Measurements from ENCODE around the gene USP17L19.
"Not testable (repeated sequence)": the region's sequence is repeated elsewhere in the genome, so short reads cannot be mapped to it uniquely, and the experiment has no call there.

Gene USP17L19, protein sequence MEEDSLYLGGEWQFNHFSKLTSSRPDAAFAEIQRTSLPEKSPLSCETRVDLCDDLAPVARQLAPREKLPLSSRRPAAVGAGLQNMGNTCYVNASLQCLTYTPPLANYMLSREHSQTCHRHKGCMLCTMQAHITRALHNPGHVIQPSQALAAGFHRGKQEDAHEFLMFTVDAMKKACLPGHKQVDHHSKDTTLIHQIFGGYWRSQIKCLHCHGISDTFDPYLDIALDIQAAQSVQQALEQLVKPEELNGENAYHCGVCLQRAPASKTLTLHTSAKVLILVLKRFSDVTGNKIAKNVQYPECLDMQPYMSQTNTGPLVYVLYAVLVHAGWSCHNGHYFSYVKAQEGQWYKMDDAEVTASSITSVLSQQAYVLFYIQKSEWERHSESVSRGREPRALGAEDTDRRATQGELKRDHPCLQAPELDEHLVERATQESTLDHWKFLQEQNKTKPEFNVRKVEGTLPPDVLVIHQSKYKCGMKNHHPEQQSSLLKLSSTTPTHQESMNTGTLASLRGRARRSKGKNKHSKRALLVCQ

DNA sequence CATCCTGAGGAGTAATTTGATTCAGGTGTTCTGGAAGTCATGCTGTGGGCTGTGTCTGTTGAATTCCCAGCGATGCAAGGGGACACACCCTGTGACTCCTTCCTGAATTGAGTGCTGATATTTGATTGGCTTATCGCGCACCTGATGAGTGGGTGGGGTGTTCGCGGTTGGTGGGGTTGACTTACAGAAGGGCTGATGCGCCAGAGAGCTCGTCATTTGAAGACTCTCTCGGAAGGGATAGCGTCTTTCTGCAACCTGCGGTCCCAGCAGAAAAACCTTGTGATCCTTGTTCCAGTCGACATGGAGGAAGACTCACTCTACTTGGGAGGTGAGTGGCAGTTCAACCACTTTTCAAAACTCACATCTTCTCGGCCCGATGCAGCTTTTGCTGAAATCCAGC lies at the start of gene USP17L19:
Gene USP17L19, plus strand, starts transcription at position 301 of the 400 bp plus-strand sequence. Its CDS starts 0 bp downstream, at position 301.
- DNase-seq (ENCODE audit: low read depth); H3K4me3 ChIP-seq (replicated peaks; ENCODE audit: low read depth, low read length): not testable (repeated sequence)

DNA sequence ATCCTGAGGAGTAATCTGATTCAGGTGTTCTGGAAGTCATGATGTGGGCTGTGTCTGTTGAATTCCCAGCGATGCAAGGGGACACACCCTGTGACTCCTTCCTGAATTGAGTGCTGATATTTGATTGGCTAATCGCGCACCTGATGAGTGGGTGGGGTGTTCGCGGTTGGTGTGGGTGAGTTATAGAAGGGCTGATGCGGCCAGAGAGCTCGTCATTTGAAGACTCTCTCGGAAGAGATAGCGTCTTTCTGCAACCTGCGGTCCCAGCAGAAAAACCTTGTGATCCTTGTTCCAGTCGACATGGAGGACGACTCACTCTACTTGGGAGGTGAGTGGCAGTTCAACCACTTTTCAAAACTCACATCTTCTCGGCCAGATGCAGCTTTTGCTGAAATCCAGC lies 42.8 kb upstream of the USP17L19 start, which contains the start of gene USP17L10:
Gene USP17L10, plus strand, starts transcription at position 301 of the 400 bp plus-strand sequence. Its CDS starts 0 bp downstream, at position 301.
- H3K4me3 ChIP-seq (replicated peaks; ENCODE audit: low read depth, low read length); DNase-seq (ENCODE audit: low read depth): not testable (repeated sequence)

DNA sequence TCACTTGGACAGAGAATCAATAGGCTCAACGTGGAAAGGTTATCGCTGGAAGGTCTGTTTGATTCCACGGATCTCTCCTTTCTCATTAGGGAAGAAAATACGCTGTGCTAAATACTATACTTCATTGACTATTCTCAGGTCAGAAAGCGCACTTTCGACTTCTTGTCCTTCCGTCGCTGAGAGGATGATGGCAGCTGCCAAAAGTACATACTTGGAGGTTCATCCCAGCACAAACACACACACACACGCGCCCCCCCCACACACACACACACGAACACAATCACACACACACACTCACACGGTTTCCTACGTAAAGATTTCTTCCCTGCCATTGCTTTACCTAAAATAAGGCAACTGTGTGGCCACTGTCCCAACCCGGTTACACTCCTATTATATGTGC lies 38.5 kb upstream of the USP17L19 start:
- not testable (repeated sequence) for H3K4me3 ChIP-seq (replicated peaks; ENCODE audit: low read depth, low read length); DNase-seq (ENCODE audit: low read depth)

DNA sequence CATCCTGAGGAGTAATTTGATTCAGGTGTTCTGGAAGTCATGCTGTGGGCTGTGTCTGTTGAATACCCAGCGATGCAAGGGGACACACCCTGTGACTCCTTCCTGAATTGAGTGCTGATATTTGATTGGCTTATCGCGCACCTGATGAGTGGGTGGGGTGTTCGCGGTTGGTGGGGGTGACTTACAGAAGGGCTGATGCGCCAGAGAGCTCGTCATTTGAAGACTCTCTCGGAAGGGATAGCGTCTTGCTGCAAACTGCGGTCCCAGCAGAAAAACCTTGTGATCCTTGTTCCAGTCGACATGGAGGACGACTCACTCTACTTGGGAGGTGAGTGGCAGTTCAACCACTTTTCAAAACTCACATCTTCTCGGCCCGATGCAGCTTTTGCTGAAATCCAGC lies 38.1 kb upstream of the USP17L19 start, which contains the start of gene USP17L11:
Gene USP17L11, plus strand, starts transcription at position 301 of the 400 bp plus-strand sequence. Its CDS starts 0 bp downstream, at position 301.
- DNase-seq (ENCODE audit: low read depth); H3K4me3 ChIP-seq (replicated peaks; ENCODE audit: low read depth, low read length): not testable (repeated sequence)

DNA sequence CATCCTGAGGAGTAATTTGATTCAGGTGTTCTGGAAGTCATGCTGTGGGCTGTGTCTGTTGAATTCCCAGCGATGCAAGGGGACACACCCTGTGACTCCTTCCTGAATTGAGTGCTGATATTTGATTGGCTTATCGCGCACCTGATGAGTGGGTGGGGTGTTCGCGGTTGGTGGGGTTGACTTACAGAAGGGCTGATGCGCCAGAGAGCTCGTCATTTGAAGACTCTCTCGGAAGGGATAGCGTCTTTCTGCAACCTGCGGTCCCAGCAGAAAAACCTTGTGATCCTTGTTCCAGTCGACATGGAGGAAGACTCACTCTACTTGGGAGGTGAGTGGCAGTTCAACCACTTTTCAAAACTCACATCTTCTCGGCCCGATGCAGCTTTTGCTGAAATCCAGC lies 33.3 kb upstream of the USP17L19 start, which contains the start of gene USP17L12:
Gene USP17L12, plus strand, starts transcription at position 301 of the 400 bp plus-strand sequence. Its CDS starts 0 bp downstream, at position 301.
- not testable (repeated sequence) for H3K4me3 ChIP-seq (replicated peaks; ENCODE audit: low read depth, low read length); DNase-seq (ENCODE audit: low read depth)

DNA sequence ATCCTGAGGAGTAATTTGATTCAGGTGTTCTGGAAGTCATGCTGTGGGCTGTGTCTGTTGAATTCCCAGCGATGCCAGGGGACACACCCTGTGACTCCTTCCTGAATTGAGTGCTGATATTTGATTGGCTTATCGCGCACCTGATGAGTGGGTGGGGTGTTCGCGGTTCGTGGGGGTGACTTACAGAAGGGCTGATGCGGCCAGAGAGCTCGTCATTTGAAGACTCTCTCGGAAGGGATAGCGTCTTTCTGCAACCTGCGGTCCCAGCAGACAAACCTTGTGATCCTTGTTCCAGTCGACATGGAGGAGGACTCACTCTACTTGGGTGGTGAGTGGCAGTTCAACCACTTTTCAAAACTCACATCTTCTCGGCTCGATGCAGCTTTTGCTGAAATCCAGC lies 28.6 kb upstream of the USP17L19 start, which contains the start of gene USP17L13:
Gene USP17L13, plus strand, starts transcription at position 301 of the 400 bp plus-strand sequence. Its CDS starts 0 bp downstream, at position 301.
- not testable (repeated sequence) for DNase-seq (ENCODE audit: low read depth); H3K4me3 ChIP-seq (replicated peaks; ENCODE audit: low read depth, low read length)

DNA sequence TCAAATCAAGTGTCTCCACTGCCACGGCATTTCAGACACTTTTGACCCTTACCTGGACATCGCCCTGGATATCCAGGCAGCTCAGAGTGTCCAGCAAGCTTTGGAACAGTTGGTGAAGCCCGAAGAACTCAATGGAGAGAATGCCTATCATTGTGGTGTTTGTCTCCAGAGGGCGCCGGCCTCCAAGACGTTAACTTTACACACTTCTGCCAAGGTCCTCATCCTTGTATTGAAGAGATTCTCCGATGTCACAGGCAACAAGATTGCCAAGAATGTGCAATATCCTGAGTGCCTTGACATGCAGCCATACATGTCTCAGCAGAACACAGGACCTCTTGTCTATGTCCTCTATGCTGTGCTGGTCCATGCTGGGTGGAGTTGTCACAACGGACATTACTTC lies 22.9 kb upstream of the USP17L19 start:
- not testable (repeated sequence) for DNase-seq (ENCODE audit: low read depth); H3K4me3 ChIP-seq (replicated peaks; ENCODE audit: low read depth, low read length)

DNA sequence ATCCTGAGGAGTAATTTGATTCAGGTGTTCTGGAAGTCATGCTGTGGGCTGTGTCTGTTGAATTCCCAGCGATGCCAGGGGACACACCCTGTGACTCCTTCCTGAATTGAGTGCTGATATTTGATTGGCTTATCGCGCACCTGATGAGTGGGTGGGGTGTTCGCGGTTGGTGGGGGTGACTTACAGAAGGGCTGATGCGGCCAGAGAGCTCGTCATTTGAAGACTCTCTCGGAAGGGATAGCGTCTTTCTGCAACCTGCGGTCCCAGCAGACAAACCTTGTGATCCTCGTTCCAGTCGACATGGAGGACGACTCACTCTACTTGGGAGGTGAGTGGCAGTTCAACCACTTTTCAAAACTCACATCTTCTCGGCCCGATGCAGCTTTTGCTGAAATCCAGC lies 19.1 kb upstream of the USP17L19 start, which contains the start of gene USP17L15:
Gene USP17L15, plus strand, starts transcription at position 301 of the 400 bp plus-strand sequence. Its CDS starts 0 bp downstream, at position 301.
- H3K4me3 ChIP-seq (replicated peaks; ENCODE audit: low read depth, low read length); DNase-seq (ENCODE audit: low read depth): not testable (repeated sequence)

DNA sequence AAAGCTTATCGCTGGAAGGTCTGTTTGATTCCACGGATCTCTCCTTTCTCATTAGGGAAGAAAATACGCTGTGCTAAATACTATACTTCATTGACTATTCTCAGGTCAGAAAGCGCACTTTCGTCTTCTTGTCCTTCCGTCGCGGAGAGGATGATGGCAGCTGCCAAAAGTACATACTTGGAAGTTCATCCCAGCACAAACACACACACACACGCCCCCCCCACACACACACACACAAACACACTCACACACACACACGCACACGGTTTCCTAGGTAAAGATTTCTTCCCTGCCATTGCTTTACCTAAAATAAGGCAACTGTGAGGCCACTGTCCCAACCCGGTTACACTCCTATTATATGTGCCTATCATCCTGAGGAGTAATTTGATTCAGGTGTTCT lies 14.7 kb upstream of the USP17L19 start:
- DNase-seq (ENCODE audit: low read depth) = not testable (repeated sequence)

DNA sequence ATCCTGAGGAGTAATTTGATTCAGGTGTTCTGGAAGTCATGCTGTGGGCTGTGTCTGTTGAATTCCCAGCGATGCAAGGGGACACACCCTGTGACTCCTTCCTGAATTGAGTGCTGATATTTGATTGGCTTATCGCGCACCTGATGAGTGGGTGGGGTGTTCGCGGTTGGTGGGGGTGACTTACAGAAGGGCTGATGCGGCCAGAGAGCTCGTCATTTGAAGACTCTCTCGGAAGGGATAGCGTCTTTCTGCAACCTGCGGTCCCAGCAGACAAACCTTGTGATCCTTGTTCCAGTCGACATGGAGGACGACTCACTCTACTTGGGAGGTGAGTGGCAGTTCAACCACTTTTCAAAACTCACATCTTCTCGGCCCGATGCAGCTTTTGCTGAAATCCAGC lies 9.6 kb upstream of the USP17L19 start, which contains the start of gene USP17L17:
Gene USP17L17, plus strand, starts transcription at position 301 of the 400 bp plus-strand sequence. Its CDS starts 0 bp downstream, at position 301.
- not testable (repeated sequence) for DNase-seq (ENCODE audit: low read depth); H3K4me3 ChIP-seq (replicated peaks; ENCODE audit: low read depth, low read length)

More for the DNA sequence above, 14.7 kb upstream of the USP17L19 start:
- not testable (repeated sequence) for H3K4me3 ChIP-seq (replicated peaks; ENCODE audit: low read depth, low read length)

DNA sequence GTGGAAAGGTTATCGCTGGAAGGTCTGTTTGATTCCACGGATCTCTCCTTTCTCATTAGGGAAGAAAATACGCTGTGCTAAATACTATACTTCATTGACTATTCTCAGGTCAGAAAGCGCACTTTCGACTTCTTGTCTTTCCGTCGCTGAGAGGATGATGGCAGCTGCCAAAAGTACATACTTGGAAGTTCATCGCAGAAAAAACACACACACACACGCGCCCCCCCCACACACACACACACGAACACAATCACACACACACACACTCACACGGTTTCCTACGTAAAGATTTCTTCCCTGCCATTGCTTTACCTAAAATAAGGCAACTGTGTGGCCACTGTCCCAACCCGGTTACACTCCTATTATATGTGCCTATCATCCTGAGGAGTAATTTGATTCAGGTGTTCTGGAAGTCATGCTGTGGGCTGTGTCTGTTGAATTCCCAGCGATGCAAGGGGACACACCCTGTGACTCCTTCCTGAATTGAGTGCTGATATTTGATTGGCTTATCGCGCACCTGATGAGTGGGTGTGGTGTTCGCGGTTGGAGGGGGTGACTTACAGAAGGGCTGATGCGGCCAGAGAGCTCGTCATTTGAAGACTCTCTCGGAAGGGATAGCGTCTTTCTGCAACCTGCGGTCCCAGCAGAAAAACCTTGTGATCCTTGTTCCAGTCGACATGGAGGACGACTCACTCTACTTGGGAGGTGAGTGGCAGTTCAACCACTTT lies 5.1 kb upstream of the USP17L19 start, which contains the start of gene USP17L18:
Gene USP17L18, plus strand, starts transcription at position 678 of the 728 bp plus-strand sequence. Its CDS starts 0 bp downstream, at position 678.
- not testable (repeated sequence) for DNase-seq (ENCODE audit: low read depth); H3K4me3 ChIP-seq (replicated peaks; ENCODE audit: low read depth, low read length)

DNA sequence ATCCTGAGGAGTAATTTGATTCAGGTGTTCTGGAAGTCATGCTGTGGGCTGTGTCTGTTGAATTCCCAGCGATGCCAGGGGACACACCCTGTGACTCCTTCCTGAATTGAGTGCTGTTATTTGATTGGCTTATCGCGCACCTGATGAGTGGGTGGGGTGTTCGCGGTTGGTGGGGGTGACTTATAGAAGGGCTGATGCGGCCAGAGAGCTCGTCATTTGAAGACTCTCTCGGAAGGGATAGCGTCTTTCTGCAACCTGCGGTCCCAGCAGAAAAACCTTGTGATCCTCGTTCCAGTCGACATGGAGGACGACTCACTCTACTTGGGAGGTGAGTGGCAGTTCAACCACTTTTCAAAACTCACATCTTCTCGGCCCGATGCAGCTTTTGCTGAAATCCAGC lies 4.6 kb downstream of the USP17L19 start, which contains the start of gene USP17L20:
Gene USP17L20, plus strand, starts transcription at position 301 of the 400 bp plus-strand sequence. Its CDS starts 0 bp downstream, at position 301.
- H3K4me3 ChIP-seq (replicated peaks; ENCODE audit: low read depth, low read length); DNase-seq (ENCODE audit: low read depth): not testable (repeated sequence)

DNA sequence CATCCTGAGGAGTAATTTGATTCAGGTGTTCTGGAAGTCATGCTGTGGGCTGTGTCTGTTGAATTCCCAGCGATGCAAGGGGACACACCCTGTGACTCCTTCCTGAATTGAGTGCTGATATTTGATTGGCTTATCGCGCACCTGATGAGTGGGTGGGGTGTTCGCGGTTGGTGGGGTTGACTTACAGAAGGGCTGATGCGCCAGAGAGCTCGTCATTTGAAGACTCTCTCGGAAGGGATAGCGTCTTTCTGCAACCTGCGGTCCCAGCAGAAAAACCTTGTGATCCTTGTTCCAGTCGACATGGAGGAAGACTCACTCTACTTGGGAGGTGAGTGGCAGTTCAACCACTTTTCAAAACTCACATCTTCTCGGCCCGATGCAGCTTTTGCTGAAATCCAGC lies 9.4 kb downstream of the USP17L19 start, which contains the start of gene USP17L21:
Gene USP17L21, plus strand, starts transcription at position 301 of the 400 bp plus-strand sequence. Its CDS starts 0 bp downstream, at position 301.
- not testable (repeated sequence) for H3K4me3 ChIP-seq (replicated peaks; ENCODE audit: low read depth, low read length); DNase-seq (ENCODE audit: low read depth)

DNA sequence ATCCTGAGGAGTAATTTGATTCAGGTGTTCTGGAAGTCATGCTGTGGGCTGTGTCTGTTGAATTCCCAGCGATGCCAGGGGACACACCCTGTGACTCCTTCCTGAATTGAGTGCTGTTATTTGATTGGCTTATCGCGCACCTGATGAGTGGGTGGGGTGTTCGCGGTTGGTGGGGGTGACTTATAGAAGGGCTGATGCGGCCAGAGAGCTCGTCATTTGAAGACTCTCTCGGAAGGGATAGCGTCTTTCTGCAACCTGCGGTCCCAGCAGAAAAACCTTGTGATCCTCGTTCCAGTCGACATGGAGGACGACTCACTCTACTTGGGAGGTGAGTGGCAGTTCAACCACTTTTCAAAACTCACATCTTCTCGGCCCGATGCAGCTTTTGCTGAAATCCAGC lies 14.1 kb downstream of the USP17L19 start, which contains the start of gene USP17L22:
Gene USP17L22, plus strand, starts transcription at position 301 of the 400 bp plus-strand sequence. Its CDS starts 0 bp downstream, at position 301.
- not testable (repeated sequence) for DNase-seq (ENCODE audit: low read depth); H3K4me3 ChIP-seq (replicated peaks; ENCODE audit: low read depth, low read length)

DNA sequence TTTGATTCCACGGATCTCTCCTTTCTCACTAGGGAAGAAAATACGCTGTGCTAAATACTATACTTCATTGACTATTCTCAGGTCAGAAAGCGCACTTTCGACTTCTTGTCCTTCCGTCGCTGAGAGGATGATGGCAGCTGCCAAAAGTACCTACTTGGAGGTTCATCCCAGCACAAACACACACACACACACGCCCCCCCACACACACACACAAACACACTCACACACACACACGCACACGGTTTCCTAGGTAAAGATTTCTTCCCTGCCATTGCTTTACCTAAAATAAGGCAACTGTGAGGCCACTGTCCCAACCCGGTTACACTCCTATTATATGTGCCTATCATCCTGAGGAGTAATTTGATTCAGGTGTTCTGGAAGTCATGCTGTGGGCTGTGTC lies 18.5 kb downstream of the USP17L19 start:
- not testable (repeated sequence) for DNase-seq (ENCODE audit: low read depth); H3K4me3 ChIP-seq (replicated peaks; ENCODE audit: low read depth, low read length)
